T-helper 1 cell treated with Interleukin-12 subunit alpha and Interleukin-12 subunit beta and Interleukin-4 antibody, amounts not matched to agents 30 μg/mL and 1 μg/mL, for 36 hours (primary cell): ENCODE measurements around the gene ACOT9.

Experiments used
- H3K27ac Mint-ChIP-seq: one replicate; pipeline ENCODE4 v1.8.0; 2021; ENCODE audit warnings: mild to moderate bottlenecking, mixed read lengths
- H3K27me3 Mint-ChIP-seq: one replicate; pipeline ENCODE4 v1.8.0; 2021; ENCODE audit warnings: low read depth, mixed read lengths
- H3K36me3 Mint-ChIP-seq: one replicate; pipeline ENCODE4 v1.8.0; 2021; ENCODE audit warnings: low read depth, mixed read lengths
- H3K4me1 Mint-ChIP-seq: one replicate; pipeline ENCODE4 v1.8.0; 2021; ENCODE audit warnings: low read depth, mixed read lengths
- H3K4me3 Mint-ChIP-seq: one replicate; pipeline ENCODE4 v1.8.0; 2021; ENCODE audit warnings: mild to moderate bottlenecking, moderate library complexity, mixed read lengths
- H3K9me3 Mint-ChIP-seq: one replicate; pipeline ENCODE4 v1.8.0; 2021; ENCODE audit warnings: mixed read lengths

ACOT9 gene

GRCh38 chrX:23656684-23657083, 86.4 kb downstream of the ACOT9 start:
- Mint-ChIP-seq H3K27ac (no peak overlapping the region), H3K9me3 (no peaks in the 10 kb centered on the region), H3K4me3 (no peak overlapping the region), H3K27me3 (no peaks in the 10 kb centered on the region), H3K36me3 (no peaks in the 10 kb centered on the region), H3K4me1 (peaks cover 10% of the 10 kb centered on the region)

GRCh38 chrX:23656091-23656490, 87.0 kb downstream of the ACOT9 start:
- peaks cover 5% of the 10 kb centered on the region for H3K4me1 Mint-ChIP-seq
- H3K36me3 Mint-ChIP-seq, result no peaks in the 10 kb centered on the region
- H3K27ac Mint-ChIP-seq, result no peak overlapping the region
- no peak overlapping the region for H3K4me3 Mint-ChIP-seq
- no peaks in the 10 kb centered on the region for H3K9me3 Mint-ChIP-seq
- no peaks in the 10 kb centered on the region for H3K27me3 Mint-ChIP-seq
